Adrenal gland (tissue), 12 donors: Measurements from ENCODE around the gene SFXN5. TPM values are rescaled to one million over a fixed set of nuclear protein-coding genes. Genes with fewer than 3 reads are reported as not detected.

Experiments
- DNase-seq, 7 donors: peaks; one replicate each; pipeline ENCODE4 v3.0.0-alpha.2; 2019 to 2020
- H3K27ac ChIP-seq, 5 donors: fragments of 200-600 bp; sonication (generic) in 4 of 5; 1 replicate in 3 of 5; 2 replicates in 2 of 5; pipeline versions ENCODE4 v1.5.1 to v1.8.0; 2016 to 2020; ENCODE audit warnings: mild to moderate bottlenecking in 1 of 5
- H3K27me3 ChIP-seq: fragments of 200-600 bp; 2 replicates; pipeline ENCODE4 v1.8.0; 2021
- H3K36me3 ChIP-seq, 2 donors: fragments of 200-600 bp; replicated peaks in 1 of 2; 1 replicate in 1 of 2; 2 replicates in 1 of 2; pipeline versions ENCODE4 v1.5.1 to v1.8.0; 2018 to 2022
- H3K4me1 ChIP-seq, 2 donors: fragments of 200-600 bp; replicated peaks in 1 of 2; 1 replicate in 1 of 2; 2 replicates in 1 of 2; pipeline versions ENCODE4 v1.5.1 to v1.8.0; 2018 to 2021
- H3K4me3 ChIP-seq, 4 donors: fragments of 200-600 bp; sonication (generic) in 3 of 4; one replicate each; pipeline ENCODE4 v1.5.1; 2016 to 2018
- H3K9me3 ChIP-seq, 3 donors: fragments of 200-600 bp; sonication (generic) in 1 of 3; replicated peaks in 1 of 3; 1 replicate in 2 of 3; 2 replicates in 1 of 3; pipeline versions ENCODE4 v1.5.1 to v1.8.0; 2016 to 2021
- CTCF ChIP-seq, 6 experiments: fragments of 450-650 bp in 4 of 6; fragments of 200-600 bp in 2 of 6; sonication (generic) in 1 of 6; IDR thresholded peaks; 1 replicate in 5 of 6; 2 replicates in 1 of 6; pipeline versions ENCODE4 v1.5.1 to v1.8.0; 2016 to 2021; ENCODE audit warnings: antibody characterized with exemption in 6 of 6, mild to moderate bottlenecking in 2 of 6, moderate library complexity in 1 of 6
- POLR2A ChIP-seq, 2 donors: fragments of 450-650 bp; IDR thresholded peaks; one replicate each; pipeline ENCODE4 v1.6.1; 2017; ENCODE audit warnings: antibody characterized with exemption in 2 of 2, mild to moderate bottlenecking in 2 of 2, moderate library complexity in 1 of 2
- WGBS, 4 donors: extraction: QIAGEN DNeasy Blood & Tissue Kit in 2 of 4; methylation state at CpG; one replicate each; pipeline versions ENCODE4 v1.1.5 to v1.1.7; 2013 to 2017; 5-methylcytosine and 5-hydroxymethylcytosine counted together
- intact Hi-C, 2 donors: fragments of 100-400 bp; cut with DNase I; formaldehyde crosslinking; loops; one replicate each; pipeline versions ENCODE4 v1.14.1 to v1.15.0; 2022 to 2023
- polyA plus RNA-seq, 3 donors: library from polyadenylated mRNA; stranded (reverse); fragments of 200-250 nt in 2 of 3; fragments of 350-450 nt in 1 of 3; fragmentation: Illumina TruSeq in 1 of 3; extraction: RNeasy Lipid Tissue Mini Kit (QIAGEN cat#74804) in 1 of 3; gene quantifications; one replicate each; pipeline ENCODE4 v1.2.3, GENCODE V29; 2013 to 2014
- total RNA-seq, 9 donors: library from RNA; depleted of rRNA in 4 of 9; stranded (reverse); fragments of >200 nt in 4 of 9; fragments of 120-200 nt in 1 of 9; fragmentation: NEBNext Ultra II Directional in 1 of 9; extraction: Animal tissue kit (Norgen Biotek cat#: 25700) in 1 of 9; gene quantifications; one replicate each; pipeline versions ENCODE4 v1.1.0 to v1.2.4, GENCODE V29; 2013 to 2023
- donor health status: healthy with polysubstance abuse.
- donor health status: Bipolar disorder and iron deficiency.
- donor health status: DM: yes; HTN: yes; CAD: no.
- donor health status: DM: no; HTN: no; CAD: no.
- donor health status: DM: no; HTN: no; CAD: no.
- donor health status: DM: yes; HTN: yes; CAD: no.

The SFXN5 gene
- total and polyA plus RNA-seq, 12 donors = 12.2 to 56.5 (median 32.7) TPM

- WGBS, 4 donors = 85 to 97% (median 92%) methylated on average over 3 to 6 of the region's 6 CpGs
- TF ChIP-seq CTCF (IDR thresholded peaks at IDR 0.05) (no peak), POLR2A (IDR thresholded peaks at IDR 0.05) (no peak)
- H3K36me3 ChIP-seq = no peaks in the 10 kb centered on the region
- H3K4me1 ChIP-seq = peaks cover 0 to 5% of the 10 kb centered on the region in 2 donors
- intact Hi-C loops = loop anchor here (5.0 to 10.0 kb wide), 4 partner anchors 86 to 186 kb away; no protein-coding TSS in a partner anchor
- no peaks in the 10 kb centered on the region for H3K9me3 ChIP-seq
- H3K27ac ChIP-seq = no peak overlapping the region
- DNase-seq = peak in 1 of 7 donors; percentile 44
- no peaks in the 10 kb centered on the region for H3K27me3 ChIP-seq
- no peak overlapping the region for H3K4me3 ChIP-seq
Measured at GRCh38 chr2:72991439-72991725, 80.1 kb downstream of the SFXN5 start.

GRCh38 chr2:72990695-72991438 lies 80.6 kb downstream of the SFXN5 start:
- Histone ChIP-seq H3K27ac (no peak overlapping the region), H3K27me3 (no peaks in the 10 kb centered on the region), H3K9me3 (no peaks in the 10 kb centered on the region), H3K4me1 (peaks cover 0 to 10% of the 10 kb centered on the region in 2 donors), H3K36me3 (no peaks in the 10 kb centered on the region), H3K4me3 (no peak overlapping the region)
- peak in 3 of 7 donors; percentile 2 to 29 (median 4) for DNase-seq
- 91 to 94% (median 92%) methylated on average over 13 of the region's 13 CpGs for WGBS, 4 donors
- intact Hi-C loops = loop anchor here (5.0 to 10.0 kb wide), 4 partner anchors 86 to 186 kb away; no protein-coding TSS in a partner anchor
- no peak for TF ChIP-seq CTCF (IDR thresholded peaks at IDR 0.05)
- TF ChIP-seq POLR2A (IDR thresholded peaks at IDR 0.05) = no peak

GRCh38 chr2:72989770-72990556 lies 81.5 kb downstream of the SFXN5 start:
- TF ChIP-seq CTCF (IDR thresholded peaks at IDR 0.05) (no peak), POLR2A (IDR thresholded peaks at IDR 0.05) (no peak)
- no peaks in the 10 kb centered on the region for H3K36me3 ChIP-seq
- no peak overlapping the region for H3K4me3 ChIP-seq
- peaks cover 0 to 18% of the 10 kb centered on the region in 2 donors for H3K4me1 ChIP-seq
- H3K27me3 ChIP-seq = no peaks in the 10 kb centered on the region
- peak overlapping the region in 2 of 5 donors; percentile 53 to 56 for H3K27ac ChIP-seq
- WGBS, 4 donors = 69 to 93% (median 86%) methylated on average over 10 to 26 of the region's 26 CpGs
- intact Hi-C loops = loop anchor here (5.0 to 10.0 kb wide), 5 partner anchors 65 to 187 kb away; no protein-coding TSS in a partner anchor
- no peaks in the 10 kb centered on the region for H3K9me3 ChIP-seq
- peak in 3 of 7 donors; percentile 6 to 48 (median 19) for DNase-seq

- no peaks in the 10 kb centered on the region for H3K27me3 ChIP-seq
- 89 to 97% (median 91%) methylated on average over 8 to 9 of the region's 9 CpGs for WGBS, 4 donors
- peaks cover 0 to 27% of the 10 kb centered on the region in 2 donors for H3K4me1 ChIP-seq
- no peaks in the 10 kb centered on the region for H3K36me3 ChIP-seq
- TF ChIP-seq POLR2A (IDR thresholded peaks at IDR 0.05) (no peak), CTCF (IDR thresholded peaks at IDR 0.05) (no peak)
- no peak for DNase-seq
- no peaks in the 10 kb centered on the region for H3K9me3 ChIP-seq
- no peak overlapping the region for H3K27ac ChIP-seq
- intact Hi-C loops = loop anchor here in 1 of 2 donors (10.0 kb wide), 1 partner anchor 66 kb away; no protein-coding TSS in a partner anchor
- H3K4me3 ChIP-seq = no peak overlapping the region
Measured at GRCh38 chr2:72988726-72989273, 82.7 kb downstream of the SFXN5 start.
